Mucosa of descending colon (tissue), 3 donors: ENCODE measurements around the gene EIF4G3. TPM values are rescaled to one million over a fixed set of nuclear protein-coding genes. Genes with fewer than 3 reads are reported as not detected.

ENCODE experiments used
- ATAC-seq: fragments of 200-7000 bp; cut with Tn5 transposase; one replicate; pipeline ENCODE4 v1.9.1; 2020; ENCODE audit warnings: mild to moderate bottlenecking, moderate library complexity
- DNase-seq, 3 donors: peaks; one replicate each; pipeline ENCODE4 v3.0.0-alpha.2; 2020
- H3K36me3 ChIP-seq: fragments of 200-600 bp; one replicate; pipeline ENCODE4 v1.8.0; 2021; ENCODE audit warnings: low read depth, mild to moderate bottlenecking
- H3K4me1 ChIP-seq: fragments of 200-600 bp; one replicate; pipeline ENCODE4 v1.8.0; 2021; ENCODE audit warnings: low read depth, mild to moderate bottlenecking
- H3K4me3 ChIP-seq: fragments of 200-600 bp; one replicate; pipeline ENCODE4 v1.8.0; 2021; ENCODE audit warnings: mild to moderate bottlenecking
- H3K9me3 ChIP-seq: fragments of 200-600 bp; one replicate; pipeline ENCODE4 v1.8.0; 2021; ENCODE audit warnings: mild to moderate bottlenecking
- intact Hi-C, 2 donors: fragments of 100-400 bp; cut with DNase I in 1 of 2; cut with micrococcal nuclease in 1 of 2; formaldehyde crosslinking; loops; one replicate each; pipeline versions ENCODE4 v1.11.0 to v1.11.1; 2022; cut with DNase I, micrococcal nuclease
- total RNA-seq, 3 donors: library from RNA; stranded (reverse); fragmentation: NEBNext Ultra II Directional in 2 of 3; extraction: Animal tissue kit (Norgen Biotek cat#: 25700) in 2 of 3; gene quantifications; one replicate each; pipeline versions ENCODE4 v1.2.1 to v1.2.4, GENCODE V29; 2021 to 2023
- TF ChIP-seq, protein P1 (sequence below): fragments of 200-600 bp; IDR thresholded peaks from one replicate; pipeline ENCODE4 v1.8.0; 2022; ENCODE audit warnings: antibody characterized with exemption, mild to moderate bottlenecking
- donor health status: DM: no; HTN: no; CAD: no; lungs with moderate emphysema.
- donor health status: DM: no; HTN: no; CAD: no.
- donor health status: DM: no; HTN: yes; CAD: no.

Gene EIF4G3
- total RNA-seq, 3 donors from 2014 or later, result 59.5 to 106 (median 90.8) TPM

DNA sequence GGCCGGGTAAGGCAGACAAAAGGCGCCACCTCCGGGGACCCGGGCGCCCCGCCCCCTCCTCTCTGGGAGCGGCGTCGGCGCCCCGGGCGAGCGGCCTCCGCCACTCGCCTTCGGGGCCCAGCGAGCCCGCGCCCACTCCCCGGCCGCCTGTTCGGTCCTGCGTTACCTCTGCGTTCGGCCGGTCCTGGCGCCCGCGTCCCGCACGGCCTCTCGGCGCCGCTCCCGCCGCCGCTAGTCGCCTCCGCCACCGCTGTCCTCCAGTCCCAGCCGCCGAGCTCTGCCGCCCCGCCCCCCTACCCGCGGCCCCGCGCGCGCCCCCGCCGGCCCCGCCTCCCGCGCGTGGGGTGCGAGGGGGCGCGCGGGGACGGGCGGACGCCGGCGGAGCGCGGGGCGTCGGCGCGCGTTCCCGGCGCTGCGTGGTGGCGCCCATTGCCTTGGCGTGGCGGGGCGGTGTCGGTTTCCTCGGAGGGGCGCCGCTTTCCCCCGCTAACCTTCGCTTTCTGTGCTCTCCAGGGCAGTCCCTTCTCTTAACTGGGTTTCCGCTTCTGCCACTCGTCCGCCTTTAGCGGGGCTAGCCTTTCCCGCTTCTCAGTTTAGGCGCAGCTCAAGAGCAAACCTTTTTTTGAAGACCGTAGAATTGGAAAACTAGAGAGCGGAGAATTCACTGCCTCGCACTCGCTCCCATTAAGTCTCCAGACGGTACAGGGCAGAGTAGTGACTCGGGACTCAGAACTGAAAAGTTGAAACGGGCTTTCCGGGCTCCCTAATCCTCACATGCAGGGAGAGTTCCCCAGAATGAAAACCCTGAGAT lies 389.5 kb downstream of the EIF4G3 start, which contains the start of gene HP1BP3:
Gene HP1BP3, minus strand, starts transcription at position 279 of the 811 bp plus-strand sequence. CDS start 6,867 bp downstream, outside the sequence.
- TF ChIP-seq, protein P1, sequence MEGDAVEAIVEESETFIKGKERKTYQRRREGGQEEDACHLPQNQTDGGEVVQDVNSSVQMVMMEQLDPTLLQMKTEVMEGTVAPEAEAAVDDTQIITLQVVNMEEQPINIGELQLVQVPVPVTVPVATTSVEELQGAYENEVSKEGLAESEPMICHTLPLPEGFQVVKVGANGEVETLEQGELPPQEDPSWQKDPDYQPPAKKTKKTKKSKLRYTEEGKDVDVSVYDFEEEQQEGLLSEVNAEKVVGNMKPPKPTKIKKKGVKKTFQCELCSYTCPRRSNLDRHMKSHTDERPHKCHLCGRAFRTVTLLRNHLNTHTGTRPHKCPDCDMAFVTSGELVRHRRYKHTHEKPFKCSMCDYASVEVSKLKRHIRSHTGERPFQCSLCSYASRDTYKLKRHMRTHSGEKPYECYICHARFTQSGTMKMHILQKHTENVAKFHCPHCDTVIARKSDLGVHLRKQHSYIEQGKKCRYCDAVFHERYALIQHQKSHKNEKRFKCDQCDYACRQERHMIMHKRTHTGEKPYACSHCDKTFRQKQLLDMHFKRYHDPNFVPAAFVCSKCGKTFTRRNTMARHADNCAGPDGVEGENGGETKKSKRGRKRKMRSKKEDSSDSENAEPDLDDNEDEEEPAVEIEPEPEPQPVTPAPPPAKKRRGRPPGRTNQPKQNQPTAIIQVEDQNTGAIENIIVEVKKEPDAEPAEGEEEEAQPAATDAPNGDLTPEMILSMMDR, result no peak

DNA sequence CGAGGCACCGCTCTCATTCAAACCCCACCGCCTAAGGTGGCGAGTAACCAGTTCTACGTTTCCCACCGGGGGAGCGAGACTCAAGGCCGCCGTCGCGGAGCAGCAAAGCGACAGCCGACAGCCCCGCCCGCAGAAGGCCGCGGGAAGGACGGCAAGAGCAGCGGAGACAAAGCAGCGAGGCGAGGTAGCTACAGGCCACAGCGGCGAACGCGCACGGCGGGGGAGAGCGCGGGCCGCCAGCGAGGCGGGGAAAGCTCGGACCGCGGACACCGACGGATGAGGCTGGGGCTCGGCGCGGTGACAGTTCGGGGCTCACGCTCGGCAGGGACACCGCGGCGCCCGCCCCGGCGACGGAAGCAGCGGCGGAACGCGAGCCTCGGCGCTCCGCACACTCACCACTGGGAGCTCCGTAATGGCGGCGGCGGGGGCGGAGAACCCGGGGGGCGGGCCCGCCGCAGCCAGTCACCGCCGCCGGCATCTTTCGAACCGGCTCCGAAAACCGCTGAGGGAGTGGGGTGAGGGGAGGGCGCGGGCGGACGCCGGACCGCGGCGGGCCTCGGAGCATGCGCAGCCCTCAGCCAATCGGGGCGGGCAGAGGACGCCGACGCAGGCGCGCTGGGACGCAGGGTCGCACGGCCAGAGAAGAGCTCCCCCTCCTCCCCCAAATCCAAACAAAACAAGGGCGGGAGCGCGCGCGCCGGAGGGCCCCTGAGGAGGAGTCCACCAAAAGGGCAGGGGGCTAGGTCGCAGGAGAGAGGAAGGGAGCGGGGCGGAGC lies 390.3 kb downstream of the EIF4G3 start:
- Histone ChIP-seq H3K9me3 (no peaks in the 10 kb centered on the region), H3K36me3 (no peaks in the 10 kb centered on the region), H3K4me3 (peak overlapping the region; percentile 70), H3K4me1 (peaks cover 18% of the 10 kb centered on the region)
- ATAC-seq, result peak; percentile 93
- intact Hi-C loops, result no loop called here
- TF ChIP-seq, protein P1, result no peak
- peak; percentile 93 to 98 (median 96) for DNase-seq

More for the DNA sequence above, 389.5 kb downstream of the EIF4G3 start, which contains the start of gene HP1BP3:
- ATAC-seq (peak; percentile 81), DNase-seq (peak; percentile 80 to 90 (median 86))
- peaks cover 18% of the 10 kb centered on the region for H3K4me1 ChIP-seq
- intact Hi-C loops, result no loop called here
- H3K9me3 ChIP-seq, result no peaks in the 10 kb centered on the region
- H3K36me3 ChIP-seq, result no peaks in the 10 kb centered on the region
- peak within 1 kb of the TSS; percentile 70 for H3K4me3 ChIP-seq

DNA sequence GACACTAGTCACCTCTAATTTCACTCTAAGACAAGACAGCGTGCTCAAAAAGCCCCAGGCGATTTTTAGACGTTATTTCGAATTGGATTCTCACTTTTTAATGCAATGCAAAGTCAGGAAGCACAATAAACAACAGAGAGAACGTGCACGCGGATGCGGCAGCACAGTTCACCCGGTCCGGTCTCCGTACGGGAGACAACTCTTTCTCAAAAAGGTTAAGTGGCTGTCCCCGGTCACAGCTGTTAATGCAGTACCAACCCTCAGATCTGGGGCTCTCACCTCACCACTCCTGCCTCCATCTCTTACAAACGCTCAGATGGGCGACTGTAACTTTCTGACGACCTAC lies 390.8 kb downstream of the EIF4G3 start:
- Histone ChIP-seq H3K4me3 (peak overlapping the region; percentile 70), H3K9me3 (no peaks in the 10 kb centered on the region), H3K4me1 (peaks cover 18% of the 10 kb centered on the region), H3K36me3 (no peaks in the 10 kb centered on the region)
- TF ChIP-seq, protein P1, result no peak
- intact Hi-C loops, result no loop called here
- DNase-seq (peak in 1 of 3 donors; percentile 41), ATAC-seq (peak; percentile 3)

DNA sequence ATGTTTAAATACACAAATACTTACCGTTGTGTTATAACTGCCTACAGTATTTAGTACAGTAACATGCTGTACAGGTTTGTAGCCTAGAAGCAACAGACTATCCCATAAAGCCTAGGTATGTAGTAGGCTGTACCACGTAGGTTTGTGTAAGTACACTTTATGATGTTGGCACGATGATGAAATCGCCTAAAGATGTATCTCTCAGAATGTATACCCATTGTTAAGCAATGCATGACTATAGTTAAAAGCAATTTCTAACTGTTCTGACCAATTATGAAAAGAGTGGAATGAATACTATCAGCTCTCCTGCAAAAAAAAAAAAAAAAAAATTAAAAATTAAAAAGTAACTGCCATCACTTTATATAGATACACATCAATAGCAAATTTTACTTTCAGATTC lies 401.0 kb downstream of the EIF4G3 start:
- DNase-seq (no peak), ATAC-seq (no peak)
- peaks cover 15% of the 10 kb centered on the region for H3K36me3 ChIP-seq
- H3K4me3 ChIP-seq, result no peak overlapping the region
- TF ChIP-seq, protein P1, result no peak
- H3K4me1 ChIP-seq, result no peaks in the 10 kb centered on the region
- intact Hi-C loops, result no loop called here
- H3K9me3 ChIP-seq, result no peaks in the 10 kb centered on the region

DNA sequence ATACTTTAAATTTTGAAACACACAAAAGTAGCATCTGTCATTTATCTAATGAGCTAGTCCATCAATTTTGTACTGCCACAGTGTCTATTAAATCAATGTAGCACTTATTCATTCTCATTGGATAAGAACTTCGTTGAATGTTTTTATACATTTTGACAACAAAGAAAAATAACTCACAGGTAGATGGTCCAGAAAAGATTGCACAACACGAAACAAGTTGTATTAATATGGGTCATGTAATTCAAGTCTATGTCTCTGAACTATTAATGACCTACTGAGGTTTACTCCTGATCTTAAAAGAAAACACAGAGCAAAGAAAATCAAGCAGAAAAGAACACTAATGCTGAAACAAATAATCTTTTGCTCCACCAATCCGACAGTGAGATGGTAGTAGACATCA lies 404.9 kb downstream of the EIF4G3 start:
- Histone ChIP-seq H3K9me3 (no peaks in the 10 kb centered on the region), H3K36me3 (peaks cover 25% of the 10 kb centered on the region), H3K4me3 (no peak overlapping the region), H3K4me1 (no peaks in the 10 kb centered on the region)
- intact Hi-C loops, result no loop called here
- TF ChIP-seq, protein P1, result no peak
- DNase-seq (no peak), ATAC-seq (no peak)
